GM12878 (cell line): ENCODE measurements around the gene OR2AT4. TPM values are rescaled to one million over a fixed set of nuclear protein-coding genes. Genes with fewer than 3 reads are reported as not detected.

Experiments used
- ATAC-seq: fragments of 200-7000 bp; cut with Tn5 transposase; 3 replicates; pipeline ENCODE4 v1.9.1; 2020; ENCODE audit warnings: mild to moderate bottlenecking, moderate library complexity
- BruUV-seq: library from RNA; stranded (reverse); fragments of 400-500 nt; replicated peaks from 2 replicates; lab custom pipeline; 2021; lab: Mats Ljungman, UMichigan
- CTCF ChIA-PET: fragments of 300-600 bp; sonication (Branson Sonifier 250); formaldehyde crosslinking; extraction: SDS; loops from one replicate; lab custom pipeline; 2021; ENCODE audit warnings: inconsistent platforms; lab: Yijun Ruan, JAX
- POLR2A ChIA-PET: fragments of 350-600 bp; formaldehyde crosslinking; extraction: SDS; loops from one replicate; lab custom pipeline; 2021; ENCODE audit warnings: inconsistent platforms; lab: Charles Lee
- RAD21 ChIA-PET: fragments of 300-600 bp; sonication (Branson Sonifier 250); formaldehyde crosslinking; loops from one replicate; lab custom pipeline; 2023; ENCODE audit warnings: antibody characterized with exemption; ENCODE audit not compliant: unreplicated experiment; lab: Charles Lee
- SMC1A ChIA-PET: fragments of 300-600 bp; sonication (Branson Sonifier 250); formaldehyde crosslinking; loops from one replicate; lab custom pipeline; 2023; ENCODE audit not compliant: unreplicated experiment, uncharacterized antibody; lab: Charles Lee
- DNase-seq: peaks from one replicate; pipeline ENCODE4 v3.0.0-alpha.2; 2011; ENCODE audit warnings: low read depth, low spot score
- FAIRE-seq: peaks from 3 replicates; lab custom pipeline; 2011; peaks lifted over from hg19 to GRCh38; lab: Jason Lieb, UNC
- H2AFZ ChIP-seq: 2 replicates; pipeline ENCODE4 v1.6.0; 2011; ENCODE audit warnings: low read depth, low read length, control low read depth; ENCODE audit not compliant: control insufficient read depth
- H3K27ac ChIP-seq: 2 replicates; pipeline ENCODE4 v1.5.1; 2011; ENCODE audit warnings: control low read depth; ENCODE audit not compliant: control insufficient read depth, insufficient read depth
- H3K27me3 ChIP-seq, 2 experiments: replicated peaks in 1 of 2; 2 replicates each; pipeline versions ENCODE4 v1.6.0 to v1.6.1; 2011; ENCODE audit warnings: low read length in 1 of 2; ENCODE audit not compliant: control insufficient read depth in 2 of 2, insufficient read depth in 2 of 2
- H3K36me3 ChIP-seq, 2 experiments: 2 replicates each; pipeline ENCODE4 v1.5.1; 2011; ENCODE audit warnings: low read length in 1 of 2; ENCODE audit not compliant: control insufficient read depth in 2 of 2, insufficient read depth in 2 of 2
- H3K4me1 ChIP-seq: 2 replicates; pipeline ENCODE4 v1.6.1; 2011; ENCODE audit warnings: mild to moderate bottlenecking, low read length, moderate library complexity, mixed read lengths; ENCODE audit not compliant: control insufficient read depth, insufficient read depth
- H3K4me2 ChIP-seq: 2 replicates; pipeline ENCODE4 v1.6.0; 2011; ENCODE audit warnings: control low read depth; ENCODE audit not compliant: control insufficient read depth, insufficient read depth
- H3K4me3 ChIP-seq: fragments of 200-600 bp; sonication (generic); 2 replicates; pipeline ENCODE4 v1.5.1; 2016
- H3K79me2 ChIP-seq: 2 replicates; pipeline ENCODE4 v1.6.0; 2011; ENCODE audit warnings: low read length; ENCODE audit not compliant: control insufficient read depth, insufficient read depth
- H3K9ac ChIP-seq: 2 replicates; pipeline ENCODE4 v1.8.0; 2011; ENCODE audit warnings: low read length, control low read depth, mixed read lengths; ENCODE audit not compliant: control insufficient read depth, insufficient read depth
- H3K9me3 ChIP-seq: replicated peaks from 3 replicates; pipeline ENCODE4 v1.5.1; 2011; ENCODE audit warnings: mild to moderate bottlenecking, low read length; ENCODE audit not compliant: control insufficient read depth, insufficient read depth
- H4K20me1 ChIP-seq: 2 replicates; pipeline ENCODE4 v1.6.0; 2011; ENCODE audit not compliant: control insufficient read depth, insufficient read depth
- BHLHE40 ChIP-seq, 2 experiments: fragments of 450-650 bp in 1 of 2; IDR thresholded peaks; 2 replicates each; pipeline ENCODE4 v1.6.1; 2011 to 2017; ENCODE audit warnings: low read depth in 2 of 2, borderline replicate concordance in 1 of 2, improper control_type of control experiment in 1 of 2, low read length in 1 of 2, mild to moderate bottlenecking in 1 of 2
- BMI1 ChIP-seq: fragments of 450-650 bp; IDR thresholded peaks from 2 replicates; pipeline ENCODE4 v1.6.1; 2016; ENCODE audit warnings: mild to moderate bottlenecking, moderate library complexity, borderline replicate concordance
- CBFB ChIP-seq: IDR thresholded peaks from 2 replicates; pipeline ENCODE4 v1.6.1; 2016; ENCODE audit warnings: antibody characterized with exemption, low read depth
- CHD1 ChIP-seq: IDR thresholded peaks from 2 replicates; pipeline ENCODE4 v1.6.1; 2012; ENCODE audit warnings: low read depth, low read length, improper control_type of control experiment
- ESRRA ChIP-seq: IDR thresholded peaks from 2 replicates; pipeline ENCODE4 v1.6.1; 2012; ENCODE audit warnings: mild to moderate bottlenecking, low read length, improper control_type of control experiment
- GABPA ChIP-seq: IDR thresholded peaks from 2 replicates; pipeline ENCODE4 v1.6.1; 2014; ENCODE audit warnings: antibody characterized with exemption, low read depth, mild to moderate bottlenecking, inconsistent platforms
- IKZF2 ChIP-seq, 2 experiments: fragments of 450-650 bp; IDR thresholded peaks; 2 replicates each; pipeline ENCODE4 v1.6.1; 2017; ENCODE audit warnings: mild to moderate bottlenecking in 2 of 2, moderate library complexity in 2 of 2
- KAT2A ChIP-seq: conservative IDR thresholded peaks from 2 replicates; pipeline ENCODE4 v1.6.1; 2011; ENCODE audit warnings: low read depth, low read length; ENCODE audit not compliant: control insufficient read depth
- LARP7 ChIP-seq: fragments of 450-650 bp; IDR thresholded peaks from 2 replicates; pipeline ENCODE4 v1.6.1; 2017; ENCODE audit warnings: mild to moderate bottlenecking
- NBN ChIP-seq: fragments of 450-650 bp; IDR thresholded peaks from 2 replicates; pipeline ENCODE4 v1.6.1; 2016
- PAX5 ChIP-seq: IDR thresholded peaks from 2 replicates; pipeline ENCODE4 v1.6.1; 2011; ENCODE audit warnings: low read depth, low read length, borderline replicate concordance
- PAX8 ChIP-seq: fragments of 450-650 bp; IDR thresholded peaks from 2 replicates; pipeline ENCODE4 v1.6.1; 2017; ENCODE audit warnings: mild to moderate bottlenecking, moderate library complexity
- RB1 ChIP-seq: fragments of 450-650 bp; formaldehyde crosslinking; IDR thresholded peaks from 2 replicates; pipeline ENCODE4 v1.6.1; 2017; ENCODE audit warnings: mild to moderate bottlenecking, borderline replicate concordance
- SIN3A ChIP-seq: IDR thresholded peaks from 2 replicates; pipeline ENCODE4 v1.6.1; 2012; ENCODE audit warnings: low read depth, low read length, improper control_type of control experiment
- SMARCA5 ChIP-seq: fragments of 450-650 bp; IDR thresholded peaks from 2 replicates; pipeline ENCODE4 v1.6.1; 2017; ENCODE audit warnings: mild to moderate bottlenecking
- ZNF217 ChIP-seq: fragments of 450-650 bp; IDR thresholded peaks from 2 replicates; pipeline ENCODE4 v1.6.1; 2017; ENCODE audit warnings: antibody characterized with exemption, mild to moderate bottlenecking
- ZZZ3 ChIP-seq: IDR thresholded peaks from 2 replicates; pipeline ENCODE4 v1.6.1; 2011; ENCODE audit warnings: low read depth; ENCODE audit not compliant: control insufficient read depth, insufficient read length
- WGBS: methylation state at CpG from one replicate; pipeline ENCODE4 v1.1.6; 2016; ENCODE audit warnings: low lambda C conversion rate; ENCODE audit not compliant: insufficient replicate concordance, insufficient coverage; ENCODE audit errors: missing lambda C conversion rate; 5-methylcytosine and 5-hydroxymethylcytosine counted together
- in situ Hi-C: fragments of 300-500 bp; cut with MboI; formaldehyde crosslinking; loops from 9 replicates; pipeline ENCODE4 v1.14.3; 2018; ENCODE audit warnings: mixed read lengths
- intact Hi-C: fragments of 100-400 bp; cut with micrococcal nuclease; formaldehyde crosslinking; loops from one replicate; pipeline ENCODE4 v1.14.2; 2022; ENCODE audit not compliant: unreplicated experiment
- polyA plus RNA-seq, 11 experiments: library from polyadenylated mRNA; depleted of rRNA in 4 of 11; unstranded in 6 of 11; stranded (reverse) in 5 of 11; fragments of >200 nt; fragmentation: Nextera tagmentation in 4 of 11; fragmentation: Illumina TruSeq in 1 of 11; extraction: Ambion mirVana in 4 of 11; extraction: Trizol in 1 of 11; gene quantifications; 1 replicate in 1 of 11; 2 replicates in 10 of 11; pipeline versions ENCODE4 v1.2.1 to v1.2.3, GENCODE V29; 2011 to 2016; ENCODE audit warnings: inconsistent platforms in 2 of 11, missing spikeins in 2 of 11, low read depth in 1 of 11
- total RNA-seq, 4 experiments: library from RNA; depleted of rRNA in 3 of 4; stranded (reverse); fragments of >200 nt in 3 of 4; fragmentation: Illumina TruSeq in 1 of 4; extraction: Trizol in 1 of 4; gene quantifications; 2 replicates each; pipeline versions ENCODE4 v1.2.1 to v1.2.3, GENCODE V29; 2013 to 2021
- TF ChIP-seq, protein P1 (sequence below): IDR thresholded peaks from 2 replicates; pipeline ENCODE4 v1.6.1; 2012; ENCODE audit warnings: low read length, inconsistent platforms

The OR2AT4 gene
- total and polyA plus RNA-seq, 10 of the 15 experiments (the other 5 are each of a cell fraction or from before 2014, with no cell fraction given): 0.01 TPM; not detected in 9

GRCh38 chr11:75052457-75052856 is 44.2 kb downstream of the OR2AT4 start:
- in situ Hi-C loops (no loop called here), intact Hi-C loops (loop anchor here (5.0 kb wide), 1 partner anchor 50 kb away; no protein-coding TSS in a partner anchor)
- ChIA-PET SMC1A (interaction anchor here (1.7 kb wide), 1 partner anchor 12 kb away, joined by 6 read pairs; no protein-coding TSS in a partner anchor), POLR2A (interaction anchor here (0.9 kb wide), 1 partner anchor 14 kb away, joined by 3 read pairs; no protein-coding TSS in a partner anchor), RAD21 (interaction anchor here (1.5 kb wide), 1 partner anchor 123 kb away, joined by 3 read pairs; no protein-coding TSS in a partner anchor), CTCF (interaction anchor here (1.7 kb wide), 1 partner anchor 196 kb away, joined by 3 read pairs; no protein-coding TSS in a partner anchor)
- H3K4me2 ChIP-seq: no peak overlapping the region
- peaks cover 18% of the 10 kb centered on the region for H3K4me1 ChIP-seq
- H3K9me3 ChIP-seq: no peaks in the 10 kb centered on the region; the same call in 1 of the 3 replicates
- H3K36me3 ChIP-seq: no peaks in the 10 kb centered on the region
- ATAC-seq (no peak), FAIRE-seq (no peak), DNase-seq (no peak)
- H3K9ac ChIP-seq: no peak overlapping the region
- no TSS peak for BruUV-seq
- no peak for TF ChIP-seq CBFB
- TF ChIP-seq PAX5: no peak
- no peak for TF ChIP-seq IKZF2 (IDR thresholded peaks at IDR 0.05)
- TF ChIP-seq PAX8: no peak
- TF ChIP-seq KAT2A: no peak
- TF ChIP-seq RB1: no peak
- TF ChIP-seq BMI1: no peak
- TF ChIP-seq, protein P1, sequence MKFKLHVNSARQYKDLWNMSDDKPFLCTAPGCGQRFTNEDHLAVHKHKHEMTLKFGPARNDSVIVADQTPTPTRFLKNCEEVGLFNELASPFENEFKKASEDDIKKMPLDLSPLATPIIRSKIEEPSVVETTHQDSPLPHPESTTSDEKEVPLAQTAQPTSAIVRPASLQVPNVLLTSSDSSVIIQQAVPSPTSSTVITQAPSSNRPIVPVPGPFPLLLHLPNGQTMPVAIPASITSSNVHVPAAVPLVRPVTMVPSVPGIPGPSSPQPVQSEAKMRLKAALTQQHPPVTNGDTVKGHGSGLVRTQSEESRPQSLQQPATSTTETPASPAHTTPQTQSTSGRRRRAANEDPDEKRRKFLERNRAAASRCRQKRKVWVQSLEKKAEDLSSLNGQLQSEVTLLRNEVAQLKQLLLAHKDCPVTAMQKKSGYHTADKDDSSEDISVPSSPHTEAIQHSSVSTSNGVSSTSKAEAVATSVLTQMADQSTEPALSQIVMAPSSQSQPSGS: no peak
- TF ChIP-seq LARP7: no peak
- TF ChIP-seq ZNF217: no peak
- TF ChIP-seq NBN: no peak
- TF ChIP-seq SMARCA5: no peak
- no peak for TF ChIP-seq SIN3A
- no peak for TF ChIP-seq ESRRA
- TF ChIP-seq GABPA: no peak
- TF ChIP-seq CHD1: no peak
- TF ChIP-seq BHLHE40 (IDR thresholded peaks at IDR 0.05; ENCODE audit: borderline replicate concordance in 1 of 2, low read depth in 2 of 2, low read length in 1 of 2): no peak
- TF ChIP-seq ZZZ3: no peak
- WGBS: 100% methylated on average over 1 of the region's 1 CpG
- no peak overlapping the region for H3K27ac ChIP-seq
- no peaks in the 10 kb centered on the region for H3K79me2 ChIP-seq
- H4K20me1 ChIP-seq: no peaks in the 10 kb centered on the region
- no peak overlapping the region for H2AFZ ChIP-seq
- H3K4me3 ChIP-seq: no peak overlapping the region
- no peaks in the 10 kb centered on the region for H3K27me3 ChIP-seq
